HG02571 (cell line): ENCODE data around the gene KCMF1.
A peak's percentile ranks its signal among the peaks of the same experiment; 100 is the strongest.

Experiments used
- ATAC-seq: cut with Tn5 transposase; IDR thresholded peaks from one replicate; pipeline ENCODE4 v1.9.1; 2021; ENCODE audit warnings: mild to moderate bottlenecking, moderate library complexity; ENCODE audit not compliant: unreplicated experiment

Gene KCMF1

GRCh38 chr2:84956334-84957297 lies 14.3 kb upstream of the KCMF1 start:
- ATAC-seq, result no peak

- ATAC-seq, result no peak
These were observed 13.2 kb upstream of the KCMF1 start for GRCh38 chr2:84957771-84958134.

- ATAC-seq, result no peak
These were observed 12.6 kb upstream of the KCMF1 start for GRCh38 chr2:84958135-84959059.

GRCh38 chr2:84959095-84959565 lies 11.8 kb upstream of the KCMF1 start:
- ATAC-seq, result no peak

GRCh38 chr2:84959566-84960506 lies 11.1 kb upstream of the KCMF1 start:
- no peak for ATAC-seq

- no peak for ATAC-seq
These were observed 8.0 kb upstream of the KCMF1 start for GRCh38 chr2:84962917-84963316.

- no peak for ATAC-seq
These were observed 7.7 kb upstream of the KCMF1 start for GRCh38 chr2:84963323-84963691.

- ATAC-seq, result no peak
These were observed 7.1 kb upstream of the KCMF1 start for GRCh38 chr2:84963692-84964405.

GRCh38 chr2:84964406-84965191 lies 6.4 kb upstream of the KCMF1 start:
- no peak for ATAC-seq

- no peak for ATAC-seq
These were observed 5.8 kb upstream of the KCMF1 start for GRCh38 chr2:84965192-84965516.

GRCh38 chr2:84965827-84966226 lies 5.1 kb upstream of the KCMF1 start:
- no peak for ATAC-seq

- ATAC-seq, result no peak
These were observed 4.2 kb upstream of the KCMF1 start for GRCh38 chr2:84966731-84967130.

- ATAC-seq, result no peak
These were observed 1.3 kb upstream of the KCMF1 start for GRCh38 chr2:84969511-84970209.

GRCh38 chr2:84970210-84970867 lies 622 bp upstream of the KCMF1 start:
- peak; percentile 42 for ATAC-seq

GRCh38 chr2:84971510-84972206 lies 697 bp downstream of the KCMF1 start:
- ATAC-seq, result peak; percentile 35

GRCh38 chr2:84972207-84972783 lies 1.3 kb downstream of the KCMF1 start:
- ATAC-seq, result no peak

- no peak for ATAC-seq
These were observed 2.0 kb downstream of the KCMF1 start for GRCh38 chr2:84972932-84973331.
